ENCODE data around the gene ZCWPW1. TPM values are rescaled to one million over a fixed set of nuclear protein-coding genes. Genes with fewer than 3 reads are reported as not detected.

Gene ZCWPW1
- total RNA-seq, 2 donors from 2014 or later = 5.1 TPM

DNA sequence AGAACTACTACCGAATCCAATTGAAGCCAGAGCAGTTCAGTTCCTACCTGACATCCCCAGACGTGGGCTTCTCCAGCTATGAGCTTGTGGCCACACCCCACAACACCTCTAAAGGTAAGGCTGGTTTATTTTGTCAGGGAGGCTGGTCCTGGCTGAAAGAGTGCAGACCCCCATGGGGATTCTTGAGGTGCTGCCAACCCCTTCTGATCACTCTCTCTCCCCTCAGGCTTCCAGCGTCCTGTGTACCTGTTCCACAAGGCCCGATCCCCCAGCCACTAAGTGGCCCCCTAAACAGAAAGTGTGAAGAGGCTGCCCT, 4.7 kb upstream of the ZCWPW1 start:
- no peak for DNase-seq
- H3K36me3 Mint-ChIP-seq (ENCODE audit: low read depth) = peaks cover 6% of the 10 kb centered on the region
- ATAC-seq = no peak
- H3K9me3 ChIP-seq (ENCODE audit: control insufficient read depth, low read length, poor library complexity, severe bottlenecking) = no peaks in the 10 kb centered on the region
- peak overlapping the region; percentile 98 for H3K27ac Mint-ChIP-seq
- no peak overlapping the region for H3K4me3 Mint-ChIP-seq
- H3K4me1 Mint-ChIP-seq = peaks cover 50% of the 10 kb centered on the region
- H3K27me3 Mint-ChIP-seq = no peaks in the 10 kb centered on the region

DNA sequence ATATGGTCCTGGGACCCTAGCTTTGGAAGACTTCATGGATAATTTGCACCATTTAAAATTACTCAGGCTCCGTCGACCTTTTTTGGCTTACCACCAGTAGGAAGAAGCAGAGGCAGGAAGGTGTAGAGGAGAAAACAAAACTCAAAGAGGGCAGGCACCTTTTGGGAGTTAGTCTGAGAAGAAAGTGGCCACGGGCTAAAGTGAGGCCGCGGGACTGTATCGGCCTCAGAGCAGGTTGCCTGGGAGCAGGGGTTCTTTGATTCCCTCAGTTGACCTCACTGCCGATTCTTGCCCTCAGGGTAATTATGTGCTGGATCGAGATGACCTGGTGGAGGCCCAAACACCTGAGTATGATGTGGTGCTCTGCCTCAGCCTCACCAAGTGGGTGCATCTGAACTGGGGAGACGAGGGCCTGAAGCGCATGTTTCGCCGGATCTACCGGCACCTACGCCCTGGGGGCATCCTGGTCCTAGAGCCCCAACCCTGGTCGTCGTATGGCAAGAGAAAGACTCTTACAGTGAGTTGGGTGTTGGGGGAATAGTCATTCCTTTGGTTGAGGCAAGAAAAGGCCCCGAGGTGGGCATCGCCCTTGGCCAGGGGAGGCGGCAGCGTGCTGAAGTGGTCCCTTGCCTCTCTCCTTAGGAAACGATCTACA, 4.2 kb upstream of the ZCWPW1 start:
- Mint-ChIP-seq H3K27me3 (no peaks in the 10 kb centered on the region), H3K36me3 (ENCODE audit: low read depth) (peaks cover 6% of the 10 kb centered on the region), H3K4me1 (peaks cover 53% of the 10 kb centered on the region), H3K27ac (peak overlapping the region; percentile 98), H3K4me3 (peak overlapping the region; percentile 91)
- ATAC-seq (no peak), DNase-seq (no peak)
- no peaks in the 10 kb centered on the region for H3K9me3 ChIP-seq (ENCODE audit: control insufficient read depth, low read length, poor library complexity, severe bottlenecking)

DNA sequence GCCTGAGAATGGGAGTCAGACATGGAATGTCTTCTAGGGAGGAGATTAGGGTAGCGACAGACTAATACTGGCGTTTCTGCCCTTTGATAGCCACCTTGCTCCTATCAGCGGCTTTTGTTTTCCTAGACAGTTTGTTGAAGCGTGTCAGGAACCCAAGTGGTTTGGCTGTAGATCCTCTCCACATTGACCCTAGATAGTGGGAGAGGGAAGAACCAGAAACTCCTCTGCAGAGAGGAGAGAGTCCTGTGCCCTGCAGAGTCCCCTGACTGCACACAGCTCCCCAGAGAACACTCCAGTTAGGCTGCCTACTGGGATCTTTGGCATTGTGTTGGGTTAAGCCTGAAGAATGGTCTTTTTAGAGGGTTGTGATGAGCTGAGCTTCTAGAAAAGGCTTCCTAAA, 3.5 kb upstream of the ZCWPW1 start:
- Mint-ChIP-seq H3K4me3 (peak overlapping the region; percentile 91), H3K27me3 (no peaks in the 10 kb centered on the region), H3K27ac (peak overlapping the region; percentile 98), H3K4me1 (peaks cover 53% of the 10 kb centered on the region), H3K36me3 (ENCODE audit: low read depth) (peaks cover 6% of the 10 kb centered on the region)
- ATAC-seq (no peak), DNase-seq (no peak)
- H3K9me3 ChIP-seq (ENCODE audit: control insufficient read depth, low read length, poor library complexity, severe bottlenecking) = no peaks in the 10 kb centered on the region

DNA sequence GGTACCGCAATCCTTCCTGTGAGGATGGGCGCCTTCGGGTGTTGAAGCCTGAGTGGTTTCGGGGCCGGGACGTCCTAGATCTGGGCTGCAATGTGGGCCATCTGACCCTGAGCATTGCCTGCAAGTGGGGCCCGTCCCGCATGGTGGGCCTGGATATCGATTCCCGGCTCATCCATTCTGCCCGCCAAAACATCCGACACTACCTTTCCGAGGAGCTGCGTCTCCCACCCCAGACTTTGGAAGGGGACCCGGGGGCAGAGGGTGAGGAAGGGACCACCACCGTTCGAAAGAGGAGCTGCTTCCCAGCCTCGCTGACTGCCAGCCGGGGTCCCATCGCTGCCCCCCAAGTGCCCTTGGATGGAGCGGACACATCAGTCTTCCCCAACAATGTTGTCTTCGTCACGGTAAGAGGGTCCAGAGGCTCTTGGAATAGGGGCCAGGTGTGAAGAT, 2.8 kb upstream of the ZCWPW1 start:
- H3K4me3 Mint-ChIP-seq = peak overlapping the region; percentile 91
- no peak for ATAC-seq
- peak overlapping the region; percentile 98 for H3K27ac Mint-ChIP-seq
- peaks cover 50% of the 10 kb centered on the region for H3K4me1 Mint-ChIP-seq
- peaks cover 5% of the 10 kb centered on the region for H3K36me3 Mint-ChIP-seq (ENCODE audit: low read depth)
- H3K27me3 Mint-ChIP-seq = no peaks in the 10 kb centered on the region
- DNase-seq = no peak
- H3K9me3 ChIP-seq (ENCODE audit: control insufficient read depth, low read length, poor library complexity, severe bottlenecking) = no peaks in the 10 kb centered on the region

DNA sequence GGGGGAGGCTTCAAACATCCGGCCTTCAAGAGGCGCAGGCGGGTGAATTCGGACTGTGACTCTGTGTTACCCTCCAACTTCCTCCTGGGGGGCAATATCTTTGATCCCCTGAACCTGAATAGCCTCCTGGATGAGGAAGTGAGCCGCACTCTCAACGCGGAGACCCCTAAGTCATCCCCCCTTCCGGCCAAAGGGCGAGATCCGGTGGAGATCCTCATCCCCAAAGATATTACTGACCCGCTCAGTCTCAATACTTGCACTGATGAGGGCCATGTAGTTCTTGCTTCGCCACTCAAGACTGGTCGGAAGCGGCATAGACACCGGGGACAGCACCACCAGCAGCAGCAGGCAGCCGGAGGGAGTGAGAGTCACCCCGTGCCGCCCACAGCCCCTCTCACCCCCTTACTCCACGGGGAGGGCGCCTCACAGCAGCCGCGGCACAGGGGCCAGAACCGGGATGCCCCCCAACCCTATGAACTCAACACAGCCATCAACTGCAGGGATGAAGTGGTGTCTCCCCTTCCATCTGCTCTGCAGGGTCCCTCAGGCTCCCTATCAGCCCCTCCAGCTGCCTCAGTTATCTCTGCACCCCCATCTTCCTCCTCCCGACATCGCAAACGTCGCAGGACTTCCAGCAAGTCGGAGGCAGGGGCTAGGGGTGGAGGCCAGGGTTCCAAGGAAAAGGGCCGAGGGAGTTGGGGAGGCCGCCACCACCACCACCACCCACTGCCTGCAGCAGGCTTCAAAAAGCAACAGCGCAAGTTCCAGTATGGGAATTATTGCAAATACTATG, 2.2 kb upstream of the ZCWPW1 start:
- ATAC-seq = no peak
- DNase-seq = no peak
- H3K4me1 Mint-ChIP-seq = peaks cover 48% of the 10 kb centered on the region
- peak overlapping the region; percentile 91 for H3K4me3 Mint-ChIP-seq
- peak overlapping the region; percentile 98 for H3K27ac Mint-ChIP-seq
- H3K9me3 ChIP-seq (ENCODE audit: control insufficient read depth, low read length, poor library complexity, severe bottlenecking) = no peaks in the 10 kb centered on the region
- peaks cover 3% of the 10 kb centered on the region for H3K36me3 Mint-ChIP-seq (ENCODE audit: low read depth)
- no peaks in the 10 kb centered on the region for H3K27me3 Mint-ChIP-seq

- H3K4me1 Mint-ChIP-seq = peaks cover 44% of the 10 kb centered on the region
- ATAC-seq (peak; percentile 45), DNase-seq (peak; percentile 91 to 95 (median 94))
- H3K27ac Mint-ChIP-seq = peak within 1 kb of the TSS; percentile 98
- peaks cover 3% of the 10 kb centered on the region for H3K36me3 Mint-ChIP-seq (ENCODE audit: low read depth)
- H3K4me3 Mint-ChIP-seq = peak within 1 kb of the TSS; percentile 91
- no peaks in the 10 kb centered on the region for H3K27me3 Mint-ChIP-seq
- no peaks in the 10 kb centered on the region for H3K9me3 ChIP-seq (ENCODE audit: control insufficient read depth, low read length, poor library complexity, severe bottlenecking)
Observed at GRCh38 chr7:100429637-100430492, 1.4 kb upstream of the ZCWPW1 start, which contains the start of gene MEPCE. Gene MEPCE, plus strand, starts transcription at chr7:100429831. Its CDS starts 188 bp downstream, at chr7:100430019.

DNA sequence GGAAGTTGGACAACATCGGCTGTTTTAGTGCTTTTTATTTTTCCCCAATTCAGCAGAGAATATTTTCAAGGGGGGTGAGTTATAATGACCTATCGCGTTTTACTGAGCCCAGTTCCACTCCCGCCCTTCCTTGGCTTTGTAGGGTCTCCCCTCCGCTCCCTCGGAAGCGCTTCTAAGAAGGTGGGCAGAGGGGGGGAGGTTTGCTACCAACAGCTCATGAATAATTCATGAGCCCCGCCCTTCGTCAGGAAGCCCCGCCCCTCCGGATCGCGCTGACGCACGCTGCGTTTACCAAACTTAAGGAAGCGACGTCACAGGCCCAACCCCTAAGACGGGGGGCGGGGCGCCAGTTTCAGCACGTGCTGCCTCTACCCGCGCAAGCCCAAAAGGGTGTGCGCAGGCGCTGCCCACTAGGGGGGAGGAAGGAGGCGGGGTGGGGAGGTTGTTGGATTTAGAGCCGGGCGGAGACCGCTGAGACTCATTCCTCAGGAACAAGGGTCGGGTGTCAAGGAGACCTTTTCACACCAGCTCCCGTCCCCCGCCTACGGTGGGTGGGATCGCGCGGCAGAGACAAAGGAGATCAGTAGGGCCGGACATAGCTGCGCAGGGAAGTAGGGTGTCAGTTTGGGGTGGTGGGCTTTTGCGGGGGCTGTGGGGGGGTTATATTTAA, 599 bp upstream of the ZCWPW1 start:
- H3K27me3 Mint-ChIP-seq = no peaks in the 10 kb centered on the region
- peaks cover 3% of the 10 kb centered on the region for H3K36me3 Mint-ChIP-seq (ENCODE audit: low read depth)
- peak overlapping the region; percentile 91 for H3K4me3 Mint-ChIP-seq
- H3K27ac Mint-ChIP-seq = peak overlapping the region; percentile 98
- ATAC-seq = peak; percentile 68
- H3K9me3 ChIP-seq (ENCODE audit: control insufficient read depth, low read length, poor library complexity, severe bottlenecking) = no peaks in the 10 kb centered on the region
- H3K4me1 Mint-ChIP-seq = peaks cover 38% of the 10 kb centered on the region
- peak; percentile 100 for DNase-seq

GRCh38 chr7:100427762-100428198, 723 bp downstream of the ZCWPW1 start:
- H3K27ac Mint-ChIP-seq = peak overlapping the region; percentile 98
- no peaks in the 10 kb centered on the region for H3K36me3 Mint-ChIP-seq (ENCODE audit: low read depth)
- H3K4me1 Mint-ChIP-seq = peaks cover 30% of the 10 kb centered on the region
- no peaks in the 10 kb centered on the region for H3K27me3 Mint-ChIP-seq
- H3K9me3 ChIP-seq (ENCODE audit: control insufficient read depth, low read length, poor library complexity, severe bottlenecking) = no peaks in the 10 kb centered on the region
- ATAC-seq = no peak
- H3K4me3 Mint-ChIP-seq = peak overlapping the region; percentile 91
- DNase-seq = no peak

DNA sequence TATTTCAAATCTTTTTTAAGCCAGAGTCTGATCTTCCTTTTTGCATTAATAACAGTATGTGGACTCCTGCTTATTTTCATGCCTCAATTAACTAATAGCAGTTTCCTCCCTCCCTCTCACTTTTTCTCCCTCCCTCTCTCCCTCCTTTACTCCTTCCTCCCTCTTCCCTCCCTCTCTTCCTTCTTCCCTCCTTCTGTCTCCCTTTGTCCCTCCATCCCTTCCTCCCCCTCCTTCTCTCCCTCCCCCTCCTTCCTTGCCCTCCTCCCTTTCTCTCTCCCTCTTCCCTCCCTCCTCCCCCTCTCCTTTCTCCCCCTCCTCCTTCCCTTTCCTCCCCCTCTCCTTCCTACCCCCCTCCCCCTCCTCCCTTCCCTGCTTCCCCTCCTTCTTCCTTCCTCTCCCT, 2.0 kb downstream of the ZCWPW1 start:
- Mint-ChIP-seq H3K27me3 (no peaks in the 10 kb centered on the region), H3K4me1 (peaks cover 20% of the 10 kb centered on the region), H3K27ac (peak overlapping the region; percentile 65), H3K36me3 (ENCODE audit: low read depth) (no peaks in the 10 kb centered on the region), H3K4me3 (no peak overlapping the region)
- H3K9me3 ChIP-seq (ENCODE audit: control insufficient read depth, low read length, poor library complexity, severe bottlenecking) = no peaks in the 10 kb centered on the region
- no peak for ATAC-seq
- no peak for DNase-seq

DNA sequence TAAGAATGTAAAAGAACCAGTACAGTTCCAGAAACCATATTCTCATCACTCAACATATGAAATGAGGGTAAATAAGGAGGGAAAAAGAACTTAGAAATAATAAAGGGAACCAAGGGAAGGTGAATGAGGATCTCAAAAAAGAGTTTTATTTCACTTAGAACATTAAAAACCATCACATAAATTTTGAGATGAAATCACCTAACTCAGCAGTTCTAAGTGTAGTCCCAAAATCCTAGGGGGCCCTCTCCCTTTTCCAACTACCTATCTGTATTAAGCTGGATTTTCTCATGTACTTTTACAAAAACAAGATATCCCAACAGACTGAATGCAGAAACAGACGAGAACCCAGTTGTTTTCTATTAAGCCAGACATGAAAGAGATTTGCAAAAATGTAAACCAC, 3.2 kb downstream of the ZCWPW1 start:
- no peak overlapping the region for H3K4me3 Mint-ChIP-seq
- DNase-seq (no peak), ATAC-seq (no peak)
- no peaks in the 10 kb centered on the region for H3K9me3 ChIP-seq (ENCODE audit: control insufficient read depth, low read length, poor library complexity, severe bottlenecking)
- no peaks in the 10 kb centered on the region for H3K36me3 Mint-ChIP-seq (ENCODE audit: low read depth)
- no peaks in the 10 kb centered on the region for H3K27me3 Mint-ChIP-seq
- no peak overlapping the region for H3K27ac Mint-ChIP-seq
- peaks cover 14% of the 10 kb centered on the region for H3K4me1 Mint-ChIP-seq

DNA sequence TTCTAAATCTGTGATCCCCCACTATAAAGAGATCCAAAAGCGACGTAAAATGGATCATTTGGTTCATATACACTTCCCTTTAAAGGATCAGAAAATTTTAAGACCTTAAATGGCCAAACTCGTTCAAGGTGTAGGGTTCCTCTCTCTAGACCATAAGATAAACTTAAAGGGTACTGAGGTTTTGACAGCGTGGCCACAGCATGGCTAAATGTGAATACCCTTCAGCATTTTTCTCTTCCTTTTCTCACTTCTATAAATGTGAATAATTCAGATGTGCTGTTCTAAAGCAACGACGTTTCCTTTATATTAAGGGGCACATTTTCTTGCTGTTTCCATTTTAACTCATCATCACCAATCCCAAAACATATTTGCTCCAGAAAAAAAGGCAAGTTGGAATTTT, 5.2 kb downstream of the ZCWPW1 start:
- H3K4me3 Mint-ChIP-seq = no peak overlapping the region
- H3K4me1 Mint-ChIP-seq = peaks cover 3% of the 10 kb centered on the region
- no peaks in the 10 kb centered on the region for H3K9me3 ChIP-seq (ENCODE audit: control insufficient read depth, low read length, poor library complexity, severe bottlenecking)
- ATAC-seq (no peak), DNase-seq (no peak)
- H3K27ac Mint-ChIP-seq = no peak overlapping the region
- no peaks in the 10 kb centered on the region for H3K27me3 Mint-ChIP-seq
- H3K36me3 Mint-ChIP-seq (ENCODE audit: low read depth) = no peaks in the 10 kb centered on the region

- peaks cover 6% of the 10 kb centered on the region for H3K36me3 Mint-ChIP-seq (ENCODE audit: low read depth)
- no peak for DNase-seq
- no peak overlapping the region for H3K4me3 Mint-ChIP-seq
Observed at GRCh38 chr7:100419660-100420226, 8.8 kb downstream of the ZCWPW1 start.

More at GRCh38 chr7:100419660-100420226, 8.8 kb downstream of the ZCWPW1 start:
- no peak for ATAC-seq
- H3K9me3 ChIP-seq (ENCODE audit: control insufficient read depth, low read length, poor library complexity, severe bottlenecking) = no peaks in the 10 kb centered on the region
- peaks cover 7% of the 10 kb centered on the region for H3K27me3 Mint-ChIP-seq
- no peak overlapping the region for H3K27ac Mint-ChIP-seq
- no peaks in the 10 kb centered on the region for H3K4me1 Mint-ChIP-seq
